GM23248 (cell line): ENCODE results near the gene TRAF3IP3. TPM values are rescaled to one million over a fixed set of nuclear protein-coding genes. Genes with fewer than 3 reads are reported as not detected.
A peak's percentile ranks its signal among the peaks of the same experiment; 100 is the strongest.
"Not testable (repeated sequence)": the region's sequence is repeated elsewhere in the genome, so short reads cannot be mapped to it uniquely, and the experiment has no call there.

Experiments
- DNase-seq: peaks from one replicate; pipeline ENCODE4 v3.0.0-alpha.2; 2015
- H2AFZ ChIP-seq: fragments of 200-600 bp; sonication (generic); 2 replicates; pipeline ENCODE4 v1.6.1; 2016; ENCODE audit warnings: antibody characterized with exemption
- H3F3A ChIP-seq: fragments of 200-600 bp; sonication (generic); 2 replicates; pipeline ENCODE4 v1.6.1; 2016; ENCODE audit warnings: mild to moderate bottlenecking, antibody characterized with exemption, mixed run types; ENCODE audit not compliant: insufficient read depth
- H3K27ac ChIP-seq: fragments of 200-600 bp; sonication (generic); 2 replicates; pipeline ENCODE4 v1.5.1; 2016; ENCODE audit warnings: mild to moderate bottlenecking
- H3K27me3 ChIP-seq: fragments of 200-600 bp; sonication (generic); replicated peaks from 2 replicates; pipeline ENCODE4 v1.6.1; 2016; ENCODE audit warnings: mild to moderate bottlenecking; ENCODE audit not compliant: insufficient read depth
- H3K36me3 ChIP-seq: fragments of 200-600 bp; sonication (generic); 2 replicates; pipeline ENCODE4 v1.6.1; 2016; ENCODE audit warnings: low read depth, mild to moderate bottlenecking
- H3K4me1 ChIP-seq: fragments of 200-600 bp; sonication (generic); 2 replicates; pipeline ENCODE4 v1.6.1; 2016; ENCODE audit warnings: mild to moderate bottlenecking; ENCODE audit not compliant: insufficient read depth
- H3K4me2 ChIP-seq: fragments of 200-600 bp; sonication (generic); one replicate; pipeline ENCODE4 v1.6.1; 2016; ENCODE audit warnings: mild to moderate bottlenecking; ENCODE audit not compliant: unreplicated experiment
- H3K4me3 ChIP-seq: fragments of 200-600 bp; sonication (generic); 2 replicates; pipeline ENCODE4 v1.5.1; 2016; ENCODE audit warnings: mild to moderate bottlenecking
- H3K79me2 ChIP-seq: fragments of 200-600 bp; sonication (generic); 2 replicates; pipeline ENCODE4 v1.6.1; 2016; ENCODE audit warnings: mild to moderate bottlenecking; ENCODE audit not compliant: insufficient read depth
- H3K9ac ChIP-seq: fragments of 200-600 bp; sonication (generic); 2 replicates; pipeline ENCODE4 v1.6.1; 2016; ENCODE audit warnings: mild to moderate bottlenecking
- H3K9me2 ChIP-seq: fragments of 200-600 bp; sonication (generic); 2 replicates; pipeline ENCODE4 v1.6.1; 2016; ENCODE audit warnings: mixed run types, mild to moderate bottlenecking, moderate library complexity; ENCODE audit not compliant: insufficient read depth
- H3K9me3 ChIP-seq: fragments of 200-600 bp; sonication (generic); one replicate; pipeline ENCODE4 v1.6.1; 2017; ENCODE audit warnings: low read depth
- H4K20me1 ChIP-seq: fragments of 200-600 bp; sonication (generic); 2 replicates; pipeline ENCODE4 v1.6.0; 2016; ENCODE audit not compliant: insufficient read depth
- EZH2 ChIP-seq: fragments of 200-600 bp; sonication (generic); IDR thresholded peaks from 2 replicates; pipeline ENCODE4 v1.6.1; 2018; ENCODE audit warnings: antibody characterized with exemption, mild to moderate bottlenecking; ENCODE audit not compliant: insufficient read depth, poor library complexity, severe bottlenecking
- EZH2phosphoT487 ChIP-seq: fragments of 200-600 bp; sonication (generic); IDR thresholded peaks from 2 replicates; pipeline ENCODE4 v1.6.1; 2018; ENCODE audit warnings: antibody characterized with exemption, moderate library complexity, mild to moderate bottlenecking, low read depth; ENCODE audit not compliant: insufficient read depth
- WGBS, 2 experiments: methylation state at CpG; one replicate each; pipeline ENCODE4 v1.1.6; 2015 to 2017; ENCODE audit warnings: low lambda C conversion rate in 2 of 2, low coverage in 1 of 2; ENCODE audit errors: missing lambda C conversion rate in 2 of 2; 5-methylcytosine and 5-hydroxymethylcytosine counted together
- in situ Hi-C: fragments of 300-500 bp; cut with MboI; formaldehyde crosslinking; loops from 2 replicates; pipeline ENCODE4 v1.15.0; 2020
- polyA plus RNA-seq: library from polyadenylated mRNA; unstranded; fragments of >200 nt; fragmentation: Nextera tagmentation; extraction: Ambion mirVana; gene quantifications from 2 replicates; pipeline ENCODE4 v1.2.1, GENCODE V29; 2016
- total RNA-seq: library from RNA; depleted of rRNA; stranded (reverse); fragments of >200 nt; shearing (Covaris generic); gene quantifications from 2 replicates; pipeline ENCODE4 v1.2.3, GENCODE V29; 2014

The TRAF3IP3 gene
- total and polyA plus RNA-seq, 2 experiments from 2014 or later: not detected

- H3K36me3 ChIP-seq: no peaks in the 10 kb centered on the region
- H3K27me3 ChIP-seq: peaks cover 4% of the 10 kb centered on the region; the same call in 1 of the 2 replicates
- H4K20me1 ChIP-seq: no peaks in the 10 kb centered on the region
- no peaks in the 10 kb centered on the region for H3K4me1 ChIP-seq
- H3K4me2 ChIP-seq: no peak overlapping the region
- TF ChIP-seq EZH2 (no peak), EZH2phosphoT487 (no peak)
- no peaks in the 10 kb centered on the region for H3F3A ChIP-seq
- no peak overlapping the region for H3K9ac ChIP-seq
- H3K4me3 ChIP-seq: no peak overlapping the region
- in situ Hi-C loops: no loop called here
- no peaks in the 10 kb centered on the region for H3K79me2 ChIP-seq
- H3K9me3 ChIP-seq: no peaks in the 10 kb centered on the region
- no peak for DNase-seq
- no peak overlapping the region for H2AFZ ChIP-seq
- 33 to 35% methylated on average over 1 of the region's 1 CpG for WGBS, 2 experiments
- H3K27ac ChIP-seq: no peak overlapping the region
- no peaks in the 10 kb centered on the region for H3K9me2 ChIP-seq
Measured at GRCh38 chr1:209791920-209792319, 36.1 kb downstream of the TRAF3IP3 start.

- H3K27me3 ChIP-seq, H3K9me2 ChIP-seq, H3F3A ChIP-seq, H3K79me2 ChIP-seq, H3K4me2 ChIP-seq, H3K27ac ChIP-seq, H3K9ac ChIP-seq, H4K20me1 ChIP-seq, H3K36me3 ChIP-seq, H3K4me1 ChIP-seq, in situ Hi-C loops, H3K9me3 ChIP-seq, DNase-seq, H3K4me3 ChIP-seq, H2AFZ ChIP-seq: not testable (repeated sequence)
- WGBS, 2 experiments: 37 to 40% methylated on average over 3 of the region's 3 CpGs
Measured at GRCh38 chr1:209793711-209794110, 37.9 kb downstream of the TRAF3IP3 start.

GRCh38 chr1:209797978-209798639 is 42.3 kb downstream of the TRAF3IP3 start:
- H3K36me3 ChIP-seq: no peaks in the 10 kb centered on the region

GRCh38 chr1:209800984-209801834 is 45.4 kb downstream of the TRAF3IP3 start:
- Histone ChIP-seq H3K4me3 (no peak overlapping the region), H3K36me3 (no peaks in the 10 kb centered on the region), H3K4me1 (peaks cover 16% of the 10 kb centered on the region), H3K9ac (no peak overlapping the region), H3K79me2 (no peaks in the 10 kb centered on the region), H3K27me3 (no peaks in the 10 kb centered on the region), H3K9me2 (no peaks in the 10 kb centered on the region), H3K9me3 (no peaks in the 10 kb centered on the region), H3K27ac (no peak overlapping the region), H3K4me2 (no peak overlapping the region), H4K20me1 (no peaks in the 10 kb centered on the region), H2AFZ (no peak overlapping the region), H3F3A (no peaks in the 10 kb centered on the region)
- no peak for TF ChIP-seq EZH2
- no peak for TF ChIP-seq EZH2phosphoT487
- WGBS, 2 experiments: 30 to 44% methylated on average over 5 of the region's 5 CpGs
- peak; percentile 37 for DNase-seq
- in situ Hi-C loops: no loop called here

More at GRCh38 chr1:209797978-209798639, 42.3 kb downstream of the TRAF3IP3 start:
- no peak overlapping the region for H3K4me2 ChIP-seq
- H3K9me2 ChIP-seq: no peaks in the 10 kb centered on the region
- H3F3A ChIP-seq: no peaks in the 10 kb centered on the region
- H3K9me3 ChIP-seq: no peaks in the 10 kb centered on the region
- no peak overlapping the region for H3K4me3 ChIP-seq
- in situ Hi-C loops: no loop called here
- peaks cover 13% of the 10 kb centered on the region for H3K4me1 ChIP-seq
- peak overlapping the region; percentile 62 for H2AFZ ChIP-seq
- no peak overlapping the region for H3K9ac ChIP-seq
- no peaks in the 10 kb centered on the region for H3K79me2 ChIP-seq
- H3K27ac ChIP-seq: no peak overlapping the region
- WGBS, 2 experiments: 46 to 53% methylated on average over 9 of the region's 9 CpGs
- H4K20me1 ChIP-seq: no peaks in the 10 kb centered on the region
- no peaks in the 10 kb centered on the region for H3K27me3 ChIP-seq
- peak; percentile 75 for DNase-seq
- TF ChIP-seq EZH2phosphoT487: no peak
- TF ChIP-seq EZH2: no peak
